ENCODE measurements around the gene BAIAP2L2.

BAIAP2L2 gene

DNA sequence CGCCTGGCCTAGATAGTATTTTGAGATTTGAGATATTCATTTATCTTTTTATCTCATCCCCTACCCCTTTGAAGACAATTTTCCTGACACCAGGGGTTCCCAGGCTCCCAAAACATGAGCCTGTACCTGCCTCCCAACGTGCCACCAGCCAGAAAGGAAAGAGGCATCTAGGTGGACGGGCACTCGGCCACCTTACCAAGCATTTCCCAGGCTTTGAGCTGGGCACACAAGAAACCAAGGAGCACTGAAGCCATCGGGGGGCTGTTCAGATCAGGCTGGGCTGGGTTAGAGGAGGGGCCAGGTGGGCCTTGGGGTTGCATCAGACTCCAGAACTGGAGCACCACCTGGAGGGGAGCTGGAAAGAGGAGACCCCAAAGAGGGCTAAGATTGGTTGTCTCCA, 28.5 kb upstream of the BAIAP2L2 start:
- H3K36me3 ChIP-seq (ENCODE audit: insufficient read depth, low read depth, low read length): no peaks in the 10 kb centered on the region

GRCh38 chr22:38137876-38138687, 27.6 kb upstream of the BAIAP2L2 start:
- H3K4me3 ChIP-seq (ENCODE audit: low read length): no peak overlapping the region
- no peak overlapping the region for H3K9ac ChIP-seq (ENCODE audit: low read depth, low read length)
- no peaks in the 10 kb centered on the region for H3K4me1 ChIP-seq (ENCODE audit: insufficient read depth, low read length)
- H3K36me3 ChIP-seq (ENCODE audit: insufficient read depth, low read depth, low read length): no peaks in the 10 kb centered on the region
- no peak overlapping the region for H3K27ac ChIP-seq (ENCODE audit: low read length)
- no peaks in the 10 kb centered on the region for H3K9me3 ChIP-seq (ENCODE audit: insufficient read depth, low read depth, low read length)
- no peaks in the 10 kb centered on the region for H3K27me3 ChIP-seq (ENCODE audit: insufficient read depth, low read length)

More for the DNA sequence above, 28.5 kb upstream of the BAIAP2L2 start:
- no peak overlapping the region for H3K27ac ChIP-seq (ENCODE audit: low read length)
- no peak overlapping the region for H3K9ac ChIP-seq (ENCODE audit: low read depth, low read length)
- H3K27me3 ChIP-seq (ENCODE audit: insufficient read depth, low read length): no peaks in the 10 kb centered on the region
- no peaks in the 10 kb centered on the region for H3K9me3 ChIP-seq (ENCODE audit: insufficient read depth, low read depth, low read length)
- no peaks in the 10 kb centered on the region for H3K4me1 ChIP-seq (ENCODE audit: insufficient read depth, low read length)
- H3K4me3 ChIP-seq (ENCODE audit: low read length): no peak overlapping the region

GRCh38 chr22:38136607-38137006, 26.1 kb upstream of the BAIAP2L2 start:
- Histone ChIP-seq H3K4me1 (ENCODE audit: insufficient read depth, low read length) (no peaks in the 10 kb centered on the region), H3K9ac (ENCODE audit: low read depth, low read length) (no peak overlapping the region), H3K9me3 (ENCODE audit: insufficient read depth, low read depth, low read length) (no peaks in the 10 kb centered on the region), H3K4me3 (ENCODE audit: low read length) (no peak overlapping the region), H3K36me3 (ENCODE audit: insufficient read depth, low read depth, low read length) (no peaks in the 10 kb centered on the region), H3K27ac (ENCODE audit: low read length) (no peak overlapping the region), H3K27me3 (ENCODE audit: insufficient read depth, low read length) (no peaks in the 10 kb centered on the region)

- no peaks in the 10 kb centered on the region for H3K4me1 ChIP-seq (ENCODE audit: insufficient read depth, low read length)
- no peak overlapping the region for H3K4me3 ChIP-seq (ENCODE audit: low read length)
- no peak overlapping the region for H3K9ac ChIP-seq (ENCODE audit: low read depth, low read length)
- no peak overlapping the region for H3K27ac ChIP-seq (ENCODE audit: low read length)
- H3K36me3 ChIP-seq (ENCODE audit: insufficient read depth, low read depth, low read length): no peaks in the 10 kb centered on the region
- H3K9me3 ChIP-seq (ENCODE audit: insufficient read depth, low read depth, low read length): no peaks in the 10 kb centered on the region
- no peaks in the 10 kb centered on the region for H3K27me3 ChIP-seq (ENCODE audit: insufficient read depth, low read length)
These were observed 24.7 kb upstream of the BAIAP2L2 start for GRCh38 chr22:38135133-38135706.

DNA sequence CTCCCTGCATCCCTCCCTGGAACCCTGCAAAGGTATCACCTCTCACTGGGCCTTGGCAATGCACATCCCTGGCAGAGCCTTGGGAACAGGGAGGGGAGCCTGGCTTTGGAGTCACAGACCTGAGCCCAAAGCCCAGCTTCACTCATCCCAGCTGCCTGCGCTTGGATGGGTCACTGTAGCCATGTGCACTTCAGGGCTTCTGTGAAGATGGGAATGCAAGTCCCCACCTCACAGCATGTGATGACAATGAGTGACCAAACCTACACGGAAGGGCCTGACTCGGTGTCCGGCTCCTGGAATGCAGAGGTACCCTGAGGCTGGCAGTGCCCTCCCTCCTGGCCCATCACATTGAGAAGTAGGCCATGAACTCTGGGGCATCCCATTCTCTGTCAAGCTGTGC, 22.8 kb upstream of the BAIAP2L2 start:
- Histone ChIP-seq H3K36me3 (ENCODE audit: insufficient read depth, low read depth, low read length) (no peaks in the 10 kb centered on the region), H3K27ac (ENCODE audit: low read length) (no peak overlapping the region), H3K27me3 (ENCODE audit: insufficient read depth, low read length) (no peaks in the 10 kb centered on the region), H3K4me1 (ENCODE audit: insufficient read depth, low read length) (no peaks in the 10 kb centered on the region), H3K9me3 (ENCODE audit: insufficient read depth, low read depth, low read length) (no peaks in the 10 kb centered on the region), H3K9ac (ENCODE audit: low read depth, low read length) (no peak overlapping the region), H3K4me3 (ENCODE audit: low read length) (no peak overlapping the region)

- no peaks in the 10 kb centered on the region for H3K36me3 ChIP-seq (ENCODE audit: insufficient read depth, low read depth, low read length)
These were observed 22.3 kb upstream of the BAIAP2L2 start for GRCh38 chr22:38132794-38133193.

GRCh38 chr22:38132136-38132535, 21.7 kb upstream of the BAIAP2L2 start:
- Histone ChIP-seq H3K27me3 (ENCODE audit: insufficient read depth, low read length) (no peaks in the 10 kb centered on the region), H3K4me3 (ENCODE audit: low read length) (no peak overlapping the region), H3K27ac (ENCODE audit: low read length) (no peak overlapping the region), H3K9ac (ENCODE audit: low read depth, low read length) (no peak overlapping the region), H3K4me1 (ENCODE audit: insufficient read depth, low read length) (no peaks in the 10 kb centered on the region), H3K9me3 (ENCODE audit: insufficient read depth, low read depth, low read length) (no peaks in the 10 kb centered on the region), H3K36me3 (ENCODE audit: insufficient read depth, low read depth, low read length) (no peaks in the 10 kb centered on the region)

More at GRCh38 chr22:38132794-38133193, 22.3 kb upstream of the BAIAP2L2 start:
- H3K4me1 ChIP-seq (ENCODE audit: insufficient read depth, low read length): no peaks in the 10 kb centered on the region
- no peak overlapping the region for H3K27ac ChIP-seq (ENCODE audit: low read length)
- no peaks in the 10 kb centered on the region for H3K9me3 ChIP-seq (ENCODE audit: insufficient read depth, low read depth, low read length)
- H3K9ac ChIP-seq (ENCODE audit: low read depth, low read length): no peak overlapping the region
- no peak overlapping the region for H3K4me3 ChIP-seq (ENCODE audit: low read length)
- no peaks in the 10 kb centered on the region for H3K27me3 ChIP-seq (ENCODE audit: insufficient read depth, low read length)

- Histone ChIP-seq H3K4me3 (ENCODE audit: low read length) (no peak overlapping the region), H3K4me1 (ENCODE audit: insufficient read depth, low read length) (no peaks in the 10 kb centered on the region), H3K9me3 (ENCODE audit: insufficient read depth, low read depth, low read length) (no peaks in the 10 kb centered on the region), H3K27me3 (ENCODE audit: insufficient read depth, low read length) (no peaks in the 10 kb centered on the region), H3K27ac (ENCODE audit: low read length) (no peak overlapping the region), H3K36me3 (ENCODE audit: insufficient read depth, low read depth, low read length) (no peaks in the 10 kb centered on the region), H3K9ac (ENCODE audit: low read depth, low read length) (no peak overlapping the region)
These were observed 20.9 kb upstream of the BAIAP2L2 start for GRCh38 chr22:38131399-38131798.

DNA sequence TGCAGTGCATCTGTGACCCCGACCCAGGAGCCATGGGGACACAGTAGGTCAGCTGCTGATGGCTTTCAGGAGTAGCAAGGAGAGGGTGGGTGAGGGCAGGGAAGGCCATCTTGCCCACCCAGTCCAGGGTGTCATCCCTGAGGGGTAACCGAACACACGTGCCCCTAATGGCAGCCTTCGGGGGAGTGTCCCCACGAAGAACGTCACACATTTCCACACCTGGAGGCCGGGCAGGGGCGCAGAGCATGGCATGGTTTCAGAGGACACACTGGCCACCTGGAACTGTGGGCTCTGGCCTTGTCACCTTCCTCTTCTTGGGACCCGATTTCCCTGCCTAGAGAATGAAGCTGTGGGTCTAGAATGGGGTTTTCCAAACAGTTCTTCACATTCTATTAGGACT, 19.4 kb upstream of the BAIAP2L2 start:
- H3K9ac ChIP-seq (ENCODE audit: low read depth, low read length): no peak overlapping the region
- no peaks in the 10 kb centered on the region for H3K4me1 ChIP-seq (ENCODE audit: insufficient read depth, low read length)
- H3K27ac ChIP-seq (ENCODE audit: low read length): no peak overlapping the region
- H3K4me3 ChIP-seq (ENCODE audit: low read length): no peak overlapping the region
- H3K27me3 ChIP-seq (ENCODE audit: insufficient read depth, low read length): no peaks in the 10 kb centered on the region
- H3K9me3 ChIP-seq (ENCODE audit: insufficient read depth, low read depth, low read length): no peaks in the 10 kb centered on the region
- H3K36me3 ChIP-seq (ENCODE audit: insufficient read depth, low read depth, low read length): no peaks in the 10 kb centered on the region

DNA sequence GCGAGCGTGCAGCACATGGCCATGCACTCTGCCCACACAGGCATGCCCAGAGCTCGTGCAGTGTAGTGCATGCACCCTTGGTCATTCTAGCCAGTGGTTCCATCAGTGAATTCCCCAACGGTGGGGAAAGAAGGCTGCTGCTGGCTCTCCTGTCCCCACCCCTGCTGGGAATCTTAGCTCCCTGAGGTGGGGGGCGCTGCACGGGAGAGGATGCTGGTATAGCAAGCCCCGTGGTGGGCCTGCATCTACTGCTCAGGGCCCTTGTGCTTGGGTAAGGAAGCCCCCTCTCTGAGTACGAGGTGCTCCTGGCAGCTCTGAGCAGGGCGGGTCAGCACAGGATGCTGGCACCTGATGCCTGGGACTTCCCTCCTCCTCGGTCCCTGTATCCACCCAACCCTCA, 18.5 kb upstream of the BAIAP2L2 start:
- H3K27ac ChIP-seq (ENCODE audit: low read length): no peak overlapping the region
- no peak overlapping the region for H3K9ac ChIP-seq (ENCODE audit: low read depth, low read length)
- H3K4me3 ChIP-seq (ENCODE audit: low read length): no peak overlapping the region
- no peaks in the 10 kb centered on the region for H3K27me3 ChIP-seq (ENCODE audit: insufficient read depth, low read length)
- no peaks in the 10 kb centered on the region for H3K36me3 ChIP-seq (ENCODE audit: insufficient read depth, low read depth, low read length)
- no peaks in the 10 kb centered on the region for H3K4me1 ChIP-seq (ENCODE audit: insufficient read depth, low read length)
- no peaks in the 10 kb centered on the region for H3K9me3 ChIP-seq (ENCODE audit: insufficient read depth, low read depth, low read length)

DNA sequence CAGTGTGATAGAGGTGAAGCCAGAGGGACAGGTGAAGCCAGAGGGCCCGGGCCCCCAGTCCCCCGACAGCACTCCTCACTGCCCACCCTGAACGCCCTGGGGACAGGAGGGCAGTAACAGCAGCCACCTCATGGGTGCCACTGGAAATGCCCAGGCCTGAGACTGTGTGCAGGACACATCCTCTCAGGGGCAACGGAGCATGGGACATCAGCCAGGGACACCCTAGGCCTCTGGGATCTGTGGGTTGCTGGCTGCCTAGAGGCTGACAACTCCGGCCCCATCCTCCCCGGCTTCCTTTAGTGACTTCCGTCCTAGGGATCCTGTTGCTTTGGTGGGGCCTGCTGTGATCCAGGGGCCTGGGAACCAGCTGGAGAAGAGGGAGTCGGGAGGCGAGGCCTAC, 17.4 kb upstream of the BAIAP2L2 start:
- no peak overlapping the region for H3K27ac ChIP-seq (ENCODE audit: low read length)
- no peaks in the 10 kb centered on the region for H3K4me1 ChIP-seq (ENCODE audit: insufficient read depth, low read length)
- H3K36me3 ChIP-seq (ENCODE audit: insufficient read depth, low read depth, low read length): no peaks in the 10 kb centered on the region
- no peak overlapping the region for H3K9ac ChIP-seq (ENCODE audit: low read depth, low read length)
- H3K27me3 ChIP-seq (ENCODE audit: insufficient read depth, low read length): no peaks in the 10 kb centered on the region
- no peaks in the 10 kb centered on the region for H3K9me3 ChIP-seq (ENCODE audit: insufficient read depth, low read depth, low read length)
- H3K4me3 ChIP-seq (ENCODE audit: low read length): no peak overlapping the region

GRCh38 chr22:38126928-38127668, 16.6 kb upstream of the BAIAP2L2 start:
- H3K27ac ChIP-seq (ENCODE audit: low read length): no peak overlapping the region
- no peaks in the 10 kb centered on the region for H3K4me1 ChIP-seq (ENCODE audit: insufficient read depth, low read length)
- H3K9me3 ChIP-seq (ENCODE audit: insufficient read depth, low read depth, low read length): no peaks in the 10 kb centered on the region
- no peaks in the 10 kb centered on the region for H3K36me3 ChIP-seq (ENCODE audit: insufficient read depth, low read depth, low read length)
- no peak overlapping the region for H3K4me3 ChIP-seq (ENCODE audit: low read length)
- H3K9ac ChIP-seq (ENCODE audit: low read depth, low read length): no peak overlapping the region
- no peaks in the 10 kb centered on the region for H3K27me3 ChIP-seq (ENCODE audit: insufficient read depth, low read length)

Measured in iPS-20b (cell line).